ENCODE measurements around the gene GUCY1B1. TPM values are rescaled to one million over a fixed set of nuclear protein-coding genes. Genes with fewer than 3 reads are reported as not detected.

Gene GUCY1B1
- total and polyA plus RNA-seq, 12 donors = 0.87 to 11.6 (median 4.1) TPM

DNA sequence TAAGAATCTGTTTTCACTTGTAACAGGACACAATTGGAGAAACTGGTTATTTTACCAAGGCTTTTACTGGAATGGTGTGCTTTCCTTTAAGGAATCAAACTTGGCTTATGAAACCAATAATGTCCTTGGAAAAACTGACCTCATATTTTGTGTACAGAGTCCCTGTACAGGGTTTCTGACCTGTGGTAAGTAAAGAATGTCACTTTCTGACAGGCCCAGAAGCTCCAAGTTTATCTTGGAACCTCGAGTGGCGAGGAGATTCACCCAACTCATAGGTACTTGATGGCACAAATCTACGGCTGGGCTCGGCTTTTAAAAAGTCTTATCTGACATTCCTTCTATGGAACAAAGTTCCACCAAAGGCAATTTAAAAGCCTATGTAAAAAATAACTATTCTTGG is 90.2 kb downstream of the GUCY1B1 start:
- H3K27me3 ChIP-seq = no peaks in the 10 kb centered on the region
- WGBS, 4 donors = 82 to 92% (median 87%) methylated on average over 4 of the region's 4 CpGs
- TF ChIP-seq, protein P1, sequence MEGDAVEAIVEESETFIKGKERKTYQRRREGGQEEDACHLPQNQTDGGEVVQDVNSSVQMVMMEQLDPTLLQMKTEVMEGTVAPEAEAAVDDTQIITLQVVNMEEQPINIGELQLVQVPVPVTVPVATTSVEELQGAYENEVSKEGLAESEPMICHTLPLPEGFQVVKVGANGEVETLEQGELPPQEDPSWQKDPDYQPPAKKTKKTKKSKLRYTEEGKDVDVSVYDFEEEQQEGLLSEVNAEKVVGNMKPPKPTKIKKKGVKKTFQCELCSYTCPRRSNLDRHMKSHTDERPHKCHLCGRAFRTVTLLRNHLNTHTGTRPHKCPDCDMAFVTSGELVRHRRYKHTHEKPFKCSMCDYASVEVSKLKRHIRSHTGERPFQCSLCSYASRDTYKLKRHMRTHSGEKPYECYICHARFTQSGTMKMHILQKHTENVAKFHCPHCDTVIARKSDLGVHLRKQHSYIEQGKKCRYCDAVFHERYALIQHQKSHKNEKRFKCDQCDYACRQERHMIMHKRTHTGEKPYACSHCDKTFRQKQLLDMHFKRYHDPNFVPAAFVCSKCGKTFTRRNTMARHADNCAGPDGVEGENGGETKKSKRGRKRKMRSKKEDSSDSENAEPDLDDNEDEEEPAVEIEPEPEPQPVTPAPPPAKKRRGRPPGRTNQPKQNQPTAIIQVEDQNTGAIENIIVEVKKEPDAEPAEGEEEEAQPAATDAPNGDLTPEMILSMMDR (IDR thresholded peaks at IDR 0.05) = no peak
- no peak for TF ChIP-seq POLR2A (IDR thresholded peaks at IDR 0.05)
- no peaks in the 10 kb centered on the region for H3K4me1 ChIP-seq (replicated peaks in 1 of 2)
- H3K36me3 ChIP-seq (replicated peaks in 1 of 2) = no peaks in the 10 kb centered on the region
- DNase-seq = no peak
- no peak overlapping the region for H3K4me3 ChIP-seq
- intact Hi-C loops (cut with DNase I) = no loop called here
- no peak overlapping the region for H3K27ac ChIP-seq
- peaks cover 0 to 10% (median 0%) of the 10 kb centered on the region in 3 donors for H3K9me3 ChIP-seq (replicated peaks in 1 of 3)

DNA sequence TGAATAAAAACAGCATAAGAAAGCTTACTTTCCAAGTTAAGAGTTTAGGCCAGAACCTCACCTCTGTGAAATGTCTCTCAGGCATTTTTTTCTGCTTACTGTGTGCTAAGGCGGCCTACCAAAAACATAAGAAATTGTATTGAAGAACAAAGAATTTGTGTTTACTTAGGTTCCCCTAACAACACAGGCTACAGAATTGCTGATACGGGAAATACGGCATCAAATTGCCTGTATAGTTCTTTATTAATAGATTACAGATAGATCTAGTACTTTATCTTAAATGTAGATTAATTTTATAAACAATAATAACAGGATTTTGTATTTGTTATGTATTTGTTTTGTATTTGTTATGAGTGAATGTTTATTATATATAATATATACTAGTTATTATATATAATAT is 94.4 kb downstream of the GUCY1B1 start:
- peaks cover 0 to 6% (median 0%) of the 10 kb centered on the region in 3 donors for H3K9me3 ChIP-seq (replicated peaks in 1 of 3)
- TF ChIP-seq, protein P1 (IDR thresholded peaks at IDR 0.05) = no peak
- no peak for TF ChIP-seq POLR2A (IDR thresholded peaks at IDR 0.05)
- no peaks in the 10 kb centered on the region for H3K36me3 ChIP-seq (replicated peaks in 1 of 2)
- intact Hi-C loops (cut with DNase I) = no loop called here
- 95 to 97% (median 97%) methylated on average over 3 of the region's 3 CpGs for WGBS, 4 donors
- H3K4me1 ChIP-seq (replicated peaks in 1 of 2) = no peaks in the 10 kb centered on the region
- no peak overlapping the region for H3K27ac ChIP-seq
- DNase-seq = no peak
- no peaks in the 10 kb centered on the region for H3K27me3 ChIP-seq
- no peak overlapping the region for H3K4me3 ChIP-seq

DNA sequence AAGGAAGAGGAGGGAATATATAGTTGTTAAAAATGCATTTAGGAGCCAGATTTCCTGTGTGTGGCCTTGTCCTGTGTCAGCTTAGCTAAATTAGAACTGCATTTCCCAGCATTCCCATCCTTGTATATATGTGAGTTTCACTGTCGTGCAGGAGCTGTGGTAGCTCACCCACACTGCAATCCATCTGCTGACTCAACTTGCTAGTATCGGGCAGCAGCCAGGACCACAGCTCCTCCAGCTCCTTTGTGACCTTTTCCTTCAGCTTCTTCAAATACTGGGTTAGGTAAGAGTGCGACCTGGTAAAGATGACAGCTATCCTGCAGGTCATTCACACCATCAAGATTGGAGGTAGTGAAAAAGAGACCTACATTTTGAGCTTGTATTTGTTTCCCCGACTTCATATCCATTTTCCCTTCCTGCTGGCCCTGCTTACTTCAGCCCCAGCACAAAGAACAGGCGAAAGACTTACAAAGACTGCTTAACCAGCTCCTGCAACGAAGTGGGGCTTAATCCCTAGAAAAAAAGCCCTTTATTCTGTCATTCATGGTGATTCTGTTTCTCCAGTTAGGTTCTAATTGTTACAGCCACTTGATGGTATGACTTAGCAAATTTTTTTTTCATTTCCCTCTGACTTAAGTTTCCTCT is 95.9 kb downstream of the GUCY1B1 start:
- TF ChIP-seq, protein P1 (IDR thresholded peaks at IDR 0.05) = no peak
- no peak for TF ChIP-seq POLR2A (IDR thresholded peaks at IDR 0.05)
- WGBS, 4 donors = 62 to 74% (median 69%) methylated on average over 6 of the region's 6 CpGs
- no peaks in the 10 kb centered on the region for H3K36me3 ChIP-seq (replicated peaks in 1 of 2)
- no peaks in the 10 kb centered on the region for H3K9me3 ChIP-seq (replicated peaks in 1 of 3)
- H3K4me1 ChIP-seq (replicated peaks in 1 of 2) = no peaks in the 10 kb centered on the region
- H3K27ac ChIP-seq = no peak overlapping the region
- no peak for DNase-seq
- intact Hi-C loops (cut with DNase I) = no loop called here
- no peak overlapping the region for H3K4me3 ChIP-seq
- H3K27me3 ChIP-seq = no peaks in the 10 kb centered on the region

GRCh38 chr4:155855897-155856296 is 97.1 kb downstream of the GUCY1B1 start:
- Histone ChIP-seq H3K27ac (no peak overlapping the region), H3K27me3 (no peaks in the 10 kb centered on the region), H3K4me3 (no peak overlapping the region), H3K36me3 (replicated peaks in 1 of 2) (no peaks in the 10 kb centered on the region), H3K4me1 (replicated peaks in 1 of 2) (no peaks in the 10 kb centered on the region), H3K9me3 (replicated peaks in 1 of 3) (no peaks in the 10 kb centered on the region)
- TF ChIP-seq POLR2A (IDR thresholded peaks at IDR 0.05) = no peak
- TF ChIP-seq, protein P1 (IDR thresholded peaks at IDR 0.05) = no peak
- DNase-seq = no peak
- 74 to 82% (median 79%) methylated on average over 2 of the region's 2 CpGs for WGBS, 4 donors
- intact Hi-C loops (cut with DNase I) = no loop called here

Other genes with a start within 250 kb of the GUCY1B1 start
- 10 to 100 TPM in 5 of 9 donors, 1 to 10 TPM in 4; 4.9 to 17.1 (median 11.1) TPM for gene GUCY1A1, start 92.2 kb upstream of the GUCY1B1 start, total RNA-seq
- gene GUCY1A1, start 92.2 kb upstream of the GUCY1B1 start, polyA plus RNA-seq = 10 to 100 TPM in 1 of 3 donors, 1 to 10 TPM in 2; 2.3 to 10.8 (median 3.8) TPM
- gene ASIC5, start 107.3 kb downstream of the GUCY1B1 start, total RNA-seq = not detected
- not detected for gene ASIC5, start 107.3 kb downstream of the GUCY1B1 start, polyA plus RNA-seq
- gene TDO2, start 144.7 kb downstream of the GUCY1B1 start, total RNA-seq = 1 to 10 TPM in 7 of 9 donors, under 1 TPM in 2; 0.56 to 9.8 (median 3.3) TPM
- 1 to 10 TPM; 1.7 to 9.3 (median 1.9) TPM for gene TDO2, start 144.7 kb downstream of the GUCY1B1 start, polyA plus RNA-seq
- gene CTSO, start 194.8 kb downstream of the GUCY1B1 start, total RNA-seq = 10 to 100 TPM; 22.4 to 46.9 (median 33.2) TPM
- gene CTSO, start 194.8 kb downstream of the GUCY1B1 start, polyA plus RNA-seq = 10 to 100 TPM in 1 of 3 donors, 1 to 10 TPM in 2; 5.0 to 45.3 (median 5.4) TPM